ENCODE measurements around the gene STAT1.

DNA sequence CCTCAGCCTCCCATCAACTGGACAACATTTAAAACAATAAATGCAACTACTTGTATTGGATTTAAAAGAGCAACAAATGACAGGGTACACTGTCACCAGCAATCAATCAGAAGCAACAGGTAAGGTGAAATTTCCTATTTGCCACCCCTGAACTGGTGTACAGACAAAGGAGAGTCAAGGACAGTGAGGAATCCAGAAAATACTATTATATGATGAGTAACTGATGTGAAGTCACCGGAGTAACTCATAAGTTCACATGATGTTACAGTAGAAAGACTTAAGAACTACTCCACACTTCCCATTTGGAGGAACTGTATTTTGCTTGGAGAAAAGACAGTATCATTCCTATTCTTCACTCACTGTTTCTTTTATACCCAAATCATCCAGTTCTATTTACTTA is 4.1 kb upstream of the STAT1 start:
- TF ChIP-seq, protein P1, sequence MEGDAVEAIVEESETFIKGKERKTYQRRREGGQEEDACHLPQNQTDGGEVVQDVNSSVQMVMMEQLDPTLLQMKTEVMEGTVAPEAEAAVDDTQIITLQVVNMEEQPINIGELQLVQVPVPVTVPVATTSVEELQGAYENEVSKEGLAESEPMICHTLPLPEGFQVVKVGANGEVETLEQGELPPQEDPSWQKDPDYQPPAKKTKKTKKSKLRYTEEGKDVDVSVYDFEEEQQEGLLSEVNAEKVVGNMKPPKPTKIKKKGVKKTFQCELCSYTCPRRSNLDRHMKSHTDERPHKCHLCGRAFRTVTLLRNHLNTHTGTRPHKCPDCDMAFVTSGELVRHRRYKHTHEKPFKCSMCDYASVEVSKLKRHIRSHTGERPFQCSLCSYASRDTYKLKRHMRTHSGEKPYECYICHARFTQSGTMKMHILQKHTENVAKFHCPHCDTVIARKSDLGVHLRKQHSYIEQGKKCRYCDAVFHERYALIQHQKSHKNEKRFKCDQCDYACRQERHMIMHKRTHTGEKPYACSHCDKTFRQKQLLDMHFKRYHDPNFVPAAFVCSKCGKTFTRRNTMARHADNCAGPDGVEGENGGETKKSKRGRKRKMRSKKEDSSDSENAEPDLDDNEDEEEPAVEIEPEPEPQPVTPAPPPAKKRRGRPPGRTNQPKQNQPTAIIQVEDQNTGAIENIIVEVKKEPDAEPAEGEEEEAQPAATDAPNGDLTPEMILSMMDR (IDR thresholded peaks at IDR 0.05; ENCODE audit: low read length) = no peak
- no peak for TF ChIP-seq EZH2 (IDR thresholded peaks at IDR 0.05; ENCODE audit: borderline replicate concordance, low read length)

Data from OCI-LY1 (cell line).